ENCODE data around the gene ARHGEF7.

- TF ChIP-seq CTCF (IDR thresholded peaks at IDR 0.05; ENCODE audit: insufficient read depth, low read length, poor library complexity, severe bottlenecking) (no peak), EZH2phosphoT487 (conservative IDR thresholded peaks at IDR 0.05; ENCODE audit: low read length) (no peak)
Observed at GRCh38 chr13:111209613-111210012, 94.5 kb downstream of the ARHGEF7 start.

Measured in SU-DHL-6 (cell line).